HepG2 (cell line): Measurements from ENCODE around the gene ARHGAP19. TPM values are rescaled to one million over a fixed set of nuclear protein-coding genes. Genes with fewer than 3 reads are reported as not detected.

ENCODE experiments used
- ATF1 ChIP-seq: IDR thresholded peaks from 2 replicates; pipeline ENCODE4 v1.6.1; 2016; ENCODE audit warnings: mild to moderate bottlenecking, control low read depth
- ATF7-NPFF ChIP-seq: sonication (generic); formaldehyde crosslinking; IDR thresholded peaks from 2 replicates; pipeline ENCODE4 v1.8.1; 2023; ENCODE audit warnings: mild to moderate bottlenecking, low read depth, missing genetic modification reagents, moderate library complexity
- ELF4 ChIP-seq: sonication (generic); formaldehyde crosslinking; IDR thresholded peaks from 2 replicates; pipeline ENCODE4 v1.5.0; 2020; ENCODE audit warnings: missing genetic modification reagents, mild to moderate bottlenecking, moderate library complexity, borderline replicate concordance
- FOSL1 ChIP-seq: sonication (generic); formaldehyde crosslinking; IDR thresholded peaks from 2 replicates; pipeline ENCODE4 v1.9.0; 2021; ENCODE audit warnings: missing genetic modification reagents, borderline replicate concordance
- FOXA3 ChIP-seq: IDR thresholded peaks from 2 replicates; pipeline ENCODE4 v1.6.1; 2016; ENCODE audit warnings: missing genetic modification reagents, missing compliant biosample characterization
- FOXP1 ChIP-seq, 2 experiments: fragments of 450-650 bp in 1 of 2; IDR thresholded peaks; 2 replicates each; pipeline ENCODE4 v1.6.1; 2017 to 2018; ENCODE audit warnings: antibody characterized with exemption in 1 of 2
- GATA4 ChIP-seq: sonication (generic); IDR thresholded peaks from 2 replicates; pipeline ENCODE4 v1.6.1; 2016; ENCODE audit warnings: antibody characterized with exemption, low read depth, borderline replicate concordance
- HNRNPK ChIP-seq: fragments of 200-400 bp; formaldehyde crosslinking; IDR thresholded peaks from 2 replicates; pipeline ENCODE4 v1.6.1; 2018; ENCODE audit warnings: low read length, low read depth, moderate library complexity, mild to moderate bottlenecking; ENCODE audit not compliant: poor library complexity, severe bottlenecking
- KDM5B ChIP-seq: sonication (generic); formaldehyde crosslinking; IDR thresholded peaks from 2 replicates; pipeline ENCODE4 v1.4.0; 2020; ENCODE audit warnings: missing genetic modification reagents, mild to moderate bottlenecking, borderline replicate concordance
- MAZ ChIP-seq, 2 experiments: sonication (generic) in 1 of 2; formaldehyde crosslinking in 1 of 2; IDR thresholded peaks; 2 replicates each; pipeline versions ENCODE4 v1.5.0 to v1.6.1; 2012 to 2020; ENCODE audit warnings: low read depth in 2 of 2, mild to moderate bottlenecking in 2 of 2, borderline replicate concordance in 1 of 2, improper control_type of control experiment in 1 of 2, low read length in 1 of 2, missing genetic modification reagents in 1 of 2, moderate library complexity in 1 of 2
- POLR2AphosphoS2 ChIP-seq: IDR thresholded peaks from 2 replicates; pipeline ENCODE4 v1.6.1; 2011; ENCODE audit warnings: low read depth, low read length, improper control_type of control experiment
- RAD21 ChIP-seq: fragments of 450-650 bp; formaldehyde crosslinking; IDR thresholded peaks from 2 replicates; pipeline ENCODE4 v1.5.0; 2020; ENCODE audit warnings: mild to moderate bottlenecking
- SOX13 ChIP-seq, 3 experiments: fragments of 450-650 bp in 1 of 3; sonication (generic) in 1 of 3; formaldehyde crosslinking in 1 of 3; IDR thresholded peaks in 2 of 3; conservative IDR thresholded peaks in 1 of 3; 2 replicates each; pipeline versions ENCODE4 v1.5.0 to v1.6.1; 2016 to 2020; ENCODE audit warnings: antibody characterized with exemption in 1 of 3, mild to moderate bottlenecking in 1 of 3, missing compliant biosample characterization in 1 of 3, missing genetic modification reagents in 1 of 3, moderate library complexity in 1 of 3
- SOX6 ChIP-seq, 2 experiments: fragments of 450-650 bp in 1 of 2; sonication (generic) in 1 of 2; formaldehyde crosslinking in 1 of 2; IDR thresholded peaks; 2 replicates each; pipeline versions ENCODE4 v1.4.0 to v1.6.1; 2017 to 2020; ENCODE audit warnings: antibody characterized with exemption in 1 of 2, mild to moderate bottlenecking in 1 of 2, missing genetic modification reagents in 1 of 2
- TMF1 ChIP-seq: sonication (generic); formaldehyde crosslinking; IDR thresholded peaks from 2 replicates; pipeline ENCODE4 v1.8.1; 2022; ENCODE audit warnings: low read depth, missing genetic modification reagents
- ZNF225 ChIP-seq: sonication (generic); formaldehyde crosslinking; IDR thresholded peaks from 2 replicates; pipeline ENCODE4 v1.4.0; 2020; ENCODE audit warnings: mild to moderate bottlenecking, missing genetic modification reagents
- ZNF331 ChIP-seq: sonication (generic); formaldehyde crosslinking; IDR thresholded peaks from 2 replicates; pipeline ENCODE4 v1.4.0; 2020; ENCODE audit warnings: missing genetic modification reagents
- ZNF431 ChIP-seq: sonication (generic); formaldehyde crosslinking; IDR thresholded peaks from 2 replicates; pipeline ENCODE4 v1.9.0; 2022; ENCODE audit warnings: missing genetic modification reagents, low read depth, mild to moderate bottlenecking, borderline replicate concordance
- ZNF543 ChIP-seq: sonication (generic); formaldehyde crosslinking; IDR thresholded peaks from 2 replicates; pipeline ENCODE4 v1.4.0; 2020; ENCODE audit warnings: mild to moderate bottlenecking, missing genetic modification reagents
- ZNF558 ChIP-seq: sonication (generic); formaldehyde crosslinking; IDR thresholded peaks from 2 replicates; pipeline ENCODE4 v1.9.0; 2022; ENCODE audit warnings: mild to moderate bottlenecking, missing genetic modification reagents, borderline replicate concordance
- ZNF607 ChIP-seq: sonication (generic); formaldehyde crosslinking; IDR thresholded peaks from 2 replicates; pipeline ENCODE4 v1.5.1; 2020; ENCODE audit warnings: missing genetic modification reagents, mild to moderate bottlenecking, borderline replicate concordance
- ZNF746 ChIP-seq: sonication (generic); formaldehyde crosslinking; IDR thresholded peaks from 2 replicates; pipeline ENCODE4 v1.8.0; 2022; ENCODE audit warnings: mild to moderate bottlenecking, missing genetic modification reagents
- ZNF788 ChIP-seq: sonication (generic); formaldehyde crosslinking; IDR thresholded peaks from 2 replicates; pipeline ENCODE4 v1.5.0; 2020; ENCODE audit warnings: mild to moderate bottlenecking, missing genetic modification reagents, borderline replicate concordance
- polyA plus RNA-seq, 8 experiments: library from polyadenylated mRNA; depleted of rRNA in 3 of 8; stranded (reverse) in 7 of 8; unstranded in 1 of 8; fragments of >200 nt; fragmentation: Illumina TruSeq in 4 of 8; extraction: Trizol in 4 of 8; gene quantifications; 2 replicates each; pipeline versions ENCODE4 v1.2.1 to v1.2.3, GENCODE V29; 2011 to 2016; ENCODE audit warnings: low read depth in 4 of 8, missing spikeins in 1 of 8, mixed read lengths in 1 of 8; ENCODE audit not compliant: insufficient read depth in 1 of 8
- total RNA-seq, 5 experiments: library from RNA; depleted of rRNA; stranded (reverse); fragments of >200 nt; fragmentation: Illumina TruSeq; extraction: Trizol; gene quantifications; 2 replicates each; pipeline ENCODE4 v1.2.3, GENCODE V29; 2016; ENCODE audit warnings: low read depth in 1 of 5
- TF ChIP-seq, protein P1 (sequence below): sonication (generic); formaldehyde crosslinking; IDR thresholded peaks from 2 replicates; pipeline ENCODE4 v1.5.0; 2020; ENCODE audit warnings: mild to moderate bottlenecking, low read depth, missing genetic modification reagents, borderline replicate concordance

Gene ARHGAP19
- total and polyA plus RNA-seq, 2 of the 13 experiments (the other 11 are each of a cell fraction or from before 2014, with no cell fraction given): 7.6 to 10.0 TPM

DNA sequence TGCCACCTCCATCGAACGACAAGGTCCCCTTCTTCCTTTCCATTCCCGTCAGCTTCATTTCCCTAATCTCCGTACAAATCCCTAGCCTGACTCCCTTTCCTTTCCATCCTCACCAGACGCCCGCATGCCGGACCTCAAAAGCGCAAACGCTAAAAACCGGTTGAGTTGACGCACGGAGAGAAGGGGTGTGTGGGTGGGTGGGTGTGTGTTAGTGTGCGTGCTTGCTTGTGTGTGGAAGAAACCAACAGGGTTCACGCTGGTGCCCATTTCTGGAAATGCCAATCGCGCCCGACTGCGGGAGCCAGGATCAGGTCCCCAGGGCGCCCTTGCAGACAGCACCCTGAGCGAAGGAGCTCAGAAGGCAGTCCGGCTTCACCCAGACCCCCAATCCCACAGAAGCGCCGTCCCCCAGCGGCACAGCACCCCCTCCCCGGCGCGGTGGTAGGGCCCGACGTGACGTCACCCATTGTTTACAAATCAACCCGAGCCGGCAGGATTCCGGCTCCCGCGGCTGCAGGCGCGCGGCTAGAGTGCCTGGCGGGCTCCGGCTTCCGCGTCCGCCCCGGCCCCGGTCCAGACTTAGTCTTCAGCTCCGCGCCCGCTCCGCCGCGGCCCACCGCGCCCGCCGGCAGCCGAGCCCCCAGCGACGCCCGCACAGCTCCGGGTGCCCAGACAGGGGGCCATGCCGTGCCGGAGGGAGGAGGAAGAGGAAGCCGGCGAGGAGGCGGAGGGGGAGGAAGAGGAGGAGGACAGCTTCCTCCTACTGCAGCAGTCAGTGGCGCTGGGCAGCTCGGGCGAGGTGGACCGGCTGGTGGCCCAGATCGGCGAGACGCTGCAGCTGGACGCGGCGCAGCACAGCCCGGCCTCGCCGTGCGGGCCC is 26.6 kb upstream of the ARHGAP19 start, which contains the start of gene FRAT1 (continued):
- TF ChIP-seq SOX6 (IDR thresholded peaks at IDR 0.05) (no peak), SOX6 (CRISPR knock-in tag; IDR thresholded peaks at IDR 0.05) (peak; percentile 90), ELF4 (CRISPR knock-in tag) (peak; percentile 21; the same call in 1 of the 2 replicates), FOXA3 (CRISPR knock-in tag) (peak; percentile 67), ATF1 (CRISPR knock-in tag) (peak; percentile 83), MAZ (IDR thresholded peaks at IDR 0.05; ENCODE audit: borderline replicate concordance, low read depth, low read length) (peak; percentile 46; the same call in 1 of the 2 replicates), MAZ (CRISPR knock-in tag; IDR thresholded peaks at IDR 0.05; ENCODE audit: low read depth) (peak; percentile 47; the same call in 1 of the 2 replicates), SOX13 (IDR thresholded peaks at IDR 0.05) (0 out of 2 replicates have a peak, but pooled peaks have one; percentile 13), SOX13 (CRISPR knock-in tag; conservative IDR thresholded peaks at IDR 0.05 in 1 of 2, IDR thresholded peaks at IDR 0.05 in 1 of 2) (peak in 1 of 2 experiments; percentile 48; a peak in 1 of 4 replicates), RAD21 (peak; percentile 51), ZNF788 (peak; percentile 52; the same call in 1 of the 2 replicates), HNRNPK (peak; percentile 27), ZNF746 (CRISPR knock-in tag) (peak; percentile 69; the same call in 1 of the 2 replicates), FOSL1 (CRISPR knock-in tag) (no peak), TMF1 (CRISPR knock-in tag) (peak; percentile 47; the same call in 1 of the 2 replicates), GATA4 (0 out of 2 replicates have a peak, but pooled peaks have one; percentile 14), ZNF431 (0 out of 2 replicates have a peak, but pooled peaks have one; percentile 48), ZNF543 (CRISPR knock-in tag) (0 out of 2 replicates have a peak, but pooled peaks have one; percentile 15), ZNF558 (CRISPR knock-in tag) (peak; percentile 57; the same call in 1 of the 2 replicates), ZNF607 (CRISPR knock-in tag) (0 out of 2 replicates have a peak, but pooled peaks have one; percentile 48), ATF7-NPFF (CRISPR knock-in tag) (peak; percentile 66), KDM5B (CRISPR knock-in tag) (peak; percentile 77; the same call in 1 of the 2 replicates), FOXP1 (IDR thresholded peaks at IDR 0.05) (peak; percentile 80), FOXP1 (CRISPR knock-in tag; IDR thresholded peaks at IDR 0.05) (no peak), ZNF331 (peak; percentile 15; the same call in 1 of the 2 replicates), ZNF225 (peak; percentile 63; the same call in 1 of the 2 replicates), POLR2AphosphoS2 (no peak)
- TF ChIP-seq, protein P1, sequence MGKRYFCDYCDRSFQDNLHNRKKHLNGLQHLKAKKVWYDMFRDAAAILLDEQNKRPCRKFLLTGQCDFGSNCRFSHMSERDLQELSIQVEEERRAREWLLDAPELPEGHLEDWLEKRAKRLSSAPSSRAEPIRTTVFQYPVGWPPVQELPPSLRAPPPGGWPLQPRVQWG: 0 out of 2 replicates have a peak, but pooled peaks have one; percentile 49
